ENCODE results near the gene ST8SIA2.

DNA sequence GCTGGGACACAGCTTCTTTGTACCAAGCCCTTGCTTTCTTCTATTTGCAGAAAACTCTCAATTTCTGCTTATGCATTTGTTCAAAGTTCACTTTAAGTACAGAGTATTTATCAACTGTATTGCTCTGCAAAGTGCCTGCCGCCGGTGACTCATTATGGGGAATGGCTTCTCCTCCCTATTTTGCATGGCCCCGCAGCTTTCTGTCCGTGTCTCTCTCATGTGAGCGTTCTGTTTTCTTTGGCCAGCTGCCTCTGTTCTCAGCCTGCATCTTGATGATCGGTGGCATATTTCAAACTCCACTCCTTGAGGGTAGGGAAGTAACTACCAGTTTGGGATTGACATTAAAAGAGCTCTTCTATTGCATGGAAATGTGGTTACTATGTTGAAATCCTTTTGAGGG lies 28.6 kb upstream of the ST8SIA2 start:
- TF ChIP-seq, protein P1, sequence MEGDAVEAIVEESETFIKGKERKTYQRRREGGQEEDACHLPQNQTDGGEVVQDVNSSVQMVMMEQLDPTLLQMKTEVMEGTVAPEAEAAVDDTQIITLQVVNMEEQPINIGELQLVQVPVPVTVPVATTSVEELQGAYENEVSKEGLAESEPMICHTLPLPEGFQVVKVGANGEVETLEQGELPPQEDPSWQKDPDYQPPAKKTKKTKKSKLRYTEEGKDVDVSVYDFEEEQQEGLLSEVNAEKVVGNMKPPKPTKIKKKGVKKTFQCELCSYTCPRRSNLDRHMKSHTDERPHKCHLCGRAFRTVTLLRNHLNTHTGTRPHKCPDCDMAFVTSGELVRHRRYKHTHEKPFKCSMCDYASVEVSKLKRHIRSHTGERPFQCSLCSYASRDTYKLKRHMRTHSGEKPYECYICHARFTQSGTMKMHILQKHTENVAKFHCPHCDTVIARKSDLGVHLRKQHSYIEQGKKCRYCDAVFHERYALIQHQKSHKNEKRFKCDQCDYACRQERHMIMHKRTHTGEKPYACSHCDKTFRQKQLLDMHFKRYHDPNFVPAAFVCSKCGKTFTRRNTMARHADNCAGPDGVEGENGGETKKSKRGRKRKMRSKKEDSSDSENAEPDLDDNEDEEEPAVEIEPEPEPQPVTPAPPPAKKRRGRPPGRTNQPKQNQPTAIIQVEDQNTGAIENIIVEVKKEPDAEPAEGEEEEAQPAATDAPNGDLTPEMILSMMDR (IDR thresholded peaks at IDR 0.05) = no peak
- no peak for TF ChIP-seq EP300 (IDR thresholded peaks at IDR 0.05)

Data from suprapubic skin (tissue), 3 donors.